ENCODE data around the gene CAMSAP2. TPM values are rescaled to one million over a fixed set of nuclear protein-coding genes. Genes with fewer than 3 reads are reported as not detected.

CAMSAP2 gene
- total RNA-seq, 1 experiment from 2014 or later: 28.6 TPM

GRCh38 chr1:200875416-200875815 is 136.7 kb downstream of the CAMSAP2 start:
- intact Hi-C loops (cut with micrococcal nuclease): no loop called here
- H3K9me2 ChIP-seq (replicated peaks; ENCODE audit: low read length): no peaks in the 10 kb centered on the region
- H4K20me1 ChIP-seq (ENCODE audit: low read length): no peaks in the 10 kb centered on the region
- TF ChIP-seq EZH2phosphoT487 (IDR thresholded peaks at IDR 0.05; ENCODE audit: borderline replicate concordance, low read length) (no peak), CTCF (conservative IDR thresholded peaks at IDR 0.05; ENCODE audit: low read depth, low read length) (no peak), EZH2 (IDR thresholded peaks at IDR 0.05; ENCODE audit: low read length, unreplicated experiment) (no peak)
- H3K4me2 ChIP-seq (ENCODE audit: low read length): no peak overlapping the region
- CTCF ChIA-PET: no interaction called here
- H3F3A ChIP-seq (ENCODE audit: low read length, unreplicated experiment): no peaks in the 10 kb centered on the region
- no TSS peak for BruUV-seq (replicated peaks)
- DNase-seq (no peak), ATAC-seq (no peak)
- no peak overlapping the region for H3K9ac ChIP-seq (ENCODE audit: low read length)
- no peaks in the 10 kb centered on the region for H3K79me2 ChIP-seq (ENCODE audit: low read length)
- no peaks in the 10 kb centered on the region for H3K9me3 ChIP-seq (ENCODE audit: low read length)
- no peak overlapping the region for H2AFZ ChIP-seq (ENCODE audit: low read length)
- peaks cover 65% of the 10 kb centered on the region for H3K27me3 ChIP-seq (ENCODE audit: low read length)
- POLR2A ChIA-PET (ENCODE audit: unreplicated experiment): no interaction called here
- H3K27ac ChIP-seq (ENCODE audit: low read length): no peak overlapping the region
- no peaks in the 10 kb centered on the region for H3K36me3 ChIP-seq (ENCODE audit: low read depth, low read length)
- no peaks in the 10 kb centered on the region for H3K4me1 ChIP-seq (ENCODE audit: insufficient read depth, low read length)
- no peak overlapping the region for H3K4me3 ChIP-seq (ENCODE audit: low read length)

GRCh38 chr1:200877010-200877409 is 138.3 kb downstream of the CAMSAP2 start:
- H3F3A ChIP-seq (ENCODE audit: low read length, unreplicated experiment): no peaks in the 10 kb centered on the region
- H3K9me3 ChIP-seq (ENCODE audit: low read length): no peaks in the 10 kb centered on the region
- no peak overlapping the region for H3K27ac ChIP-seq (ENCODE audit: low read length)
- no peak overlapping the region for H2AFZ ChIP-seq (ENCODE audit: low read length)
- H3K9ac ChIP-seq (ENCODE audit: low read length): no peak overlapping the region
- no peak overlapping the region for H3K4me2 ChIP-seq (ENCODE audit: low read length)
- H3K4me3 ChIP-seq (ENCODE audit: low read length): no peak overlapping the region
- ChIA-PET CTCF (interaction anchor here (0.6 kb wide), 1 partner anchor 241 kb away, joined by 6 read pairs; no protein-coding TSS in a partner anchor), POLR2A (ENCODE audit: unreplicated experiment) (no interaction called here)
- peaks cover 64% of the 10 kb centered on the region for H3K27me3 ChIP-seq (ENCODE audit: low read length)
- no TSS peak for BruUV-seq (replicated peaks)
- no peaks in the 10 kb centered on the region for H3K79me2 ChIP-seq (ENCODE audit: low read length)
- no peak for TF ChIP-seq EZH2 (IDR thresholded peaks at IDR 0.05; ENCODE audit: low read length, unreplicated experiment)
- TF ChIP-seq EZH2phosphoT487 (IDR thresholded peaks at IDR 0.05; ENCODE audit: borderline replicate concordance, low read length): no peak
- TF ChIP-seq CTCF (conservative IDR thresholded peaks at IDR 0.05; ENCODE audit: low read depth, low read length): no peak
- DNase-seq (no peak), ATAC-seq (no peak)
- no peaks in the 10 kb centered on the region for H3K4me1 ChIP-seq (ENCODE audit: insufficient read depth, low read length)
- intact Hi-C loops (cut with micrococcal nuclease): no loop called here
- no peaks in the 10 kb centered on the region for H3K9me2 ChIP-seq (replicated peaks; ENCODE audit: low read length)
- H3K36me3 ChIP-seq (ENCODE audit: low read depth, low read length): no peaks in the 10 kb centered on the region
- no peaks in the 10 kb centered on the region for H4K20me1 ChIP-seq (ENCODE audit: low read length)

DNA sequence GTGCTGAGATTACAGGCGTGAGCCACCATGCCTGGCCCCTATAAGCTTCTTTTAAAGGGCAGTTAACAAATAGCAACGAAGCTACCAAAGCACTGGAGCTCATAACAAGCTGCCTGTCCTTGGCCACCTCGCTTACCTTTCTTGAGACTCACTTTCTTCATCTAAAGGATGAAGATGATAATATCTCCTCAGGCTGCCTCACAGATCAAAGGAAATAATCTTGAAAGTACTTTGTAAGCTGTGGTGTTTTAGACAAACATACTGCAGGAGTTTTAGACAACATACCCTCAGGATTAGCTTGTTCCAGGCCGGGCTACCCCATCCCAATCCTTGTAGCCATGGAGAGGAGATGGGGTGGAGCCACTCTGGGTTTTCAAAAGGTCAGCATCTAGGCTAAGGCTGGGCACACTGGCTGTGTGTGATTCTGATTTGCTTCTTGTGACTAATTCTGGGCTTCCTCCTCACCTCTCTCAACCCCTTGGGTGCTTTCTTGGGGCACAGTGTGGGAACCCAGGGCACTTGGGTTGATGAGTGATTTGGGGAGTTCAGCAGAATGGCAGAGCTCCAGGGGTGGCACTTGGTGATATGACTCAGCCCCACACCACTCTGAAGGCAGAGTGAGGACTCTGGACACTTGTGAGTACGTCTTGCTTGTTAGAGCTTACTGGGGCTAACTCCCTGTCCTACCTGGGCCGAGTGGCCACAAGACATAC is 139.3 kb downstream of the CAMSAP2 start:
- no peak overlapping the region for H3K4me3 ChIP-seq (ENCODE audit: low read length)
- no peak overlapping the region for H2AFZ ChIP-seq (ENCODE audit: low read length)
- no peaks in the 10 kb centered on the region for H3K79me2 ChIP-seq (ENCODE audit: low read length)
- DNase-seq (no peak), ATAC-seq (0 out of 2 replicates have a peak, but pooled peaks have one; percentile 10)
- no peak for TF ChIP-seq CTCF (conservative IDR thresholded peaks at IDR 0.05; ENCODE audit: low read depth, low read length)
- TF ChIP-seq EZH2 (IDR thresholded peaks at IDR 0.05; ENCODE audit: low read length, unreplicated experiment): no peak
- TF ChIP-seq EZH2phosphoT487 (IDR thresholded peaks at IDR 0.05; ENCODE audit: borderline replicate concordance, low read length): no peak
- no peaks in the 10 kb centered on the region for H4K20me1 ChIP-seq (ENCODE audit: low read length)
- H3K9me2 ChIP-seq (replicated peaks; ENCODE audit: low read length): no peaks in the 10 kb centered on the region
- H3K27ac ChIP-seq (ENCODE audit: low read length): no peak overlapping the region
- intact Hi-C loops (cut with micrococcal nuclease): no loop called here
- ChIA-PET POLR2A (ENCODE audit: unreplicated experiment) (interaction anchor here (0.5 kb wide), 1 partner anchor 10 kb away, joined by 4 read pairs; no protein-coding TSS in a partner anchor), CTCF (interaction anchor here (0.7 kb wide), 1 partner anchor 10 kb away, joined by 3 read pairs; no protein-coding TSS in a partner anchor)
- no TSS peak for BruUV-seq (replicated peaks)
- peaks cover 62% of the 10 kb centered on the region for H3K27me3 ChIP-seq (ENCODE audit: low read length)
- H3F3A ChIP-seq (ENCODE audit: low read length, unreplicated experiment): no peaks in the 10 kb centered on the region
- no peaks in the 10 kb centered on the region for H3K36me3 ChIP-seq (ENCODE audit: low read depth, low read length)
- H3K9ac ChIP-seq (ENCODE audit: low read length): no peak overlapping the region
- no peaks in the 10 kb centered on the region for H3K9me3 ChIP-seq (ENCODE audit: low read length)
- no peaks in the 10 kb centered on the region for H3K4me1 ChIP-seq (ENCODE audit: insufficient read depth, low read length)
- H3K4me2 ChIP-seq (ENCODE audit: low read length): no peak overlapping the region
